Measurements from ENCODE around the gene PODXL2.

Gene PODXL2

DNA sequence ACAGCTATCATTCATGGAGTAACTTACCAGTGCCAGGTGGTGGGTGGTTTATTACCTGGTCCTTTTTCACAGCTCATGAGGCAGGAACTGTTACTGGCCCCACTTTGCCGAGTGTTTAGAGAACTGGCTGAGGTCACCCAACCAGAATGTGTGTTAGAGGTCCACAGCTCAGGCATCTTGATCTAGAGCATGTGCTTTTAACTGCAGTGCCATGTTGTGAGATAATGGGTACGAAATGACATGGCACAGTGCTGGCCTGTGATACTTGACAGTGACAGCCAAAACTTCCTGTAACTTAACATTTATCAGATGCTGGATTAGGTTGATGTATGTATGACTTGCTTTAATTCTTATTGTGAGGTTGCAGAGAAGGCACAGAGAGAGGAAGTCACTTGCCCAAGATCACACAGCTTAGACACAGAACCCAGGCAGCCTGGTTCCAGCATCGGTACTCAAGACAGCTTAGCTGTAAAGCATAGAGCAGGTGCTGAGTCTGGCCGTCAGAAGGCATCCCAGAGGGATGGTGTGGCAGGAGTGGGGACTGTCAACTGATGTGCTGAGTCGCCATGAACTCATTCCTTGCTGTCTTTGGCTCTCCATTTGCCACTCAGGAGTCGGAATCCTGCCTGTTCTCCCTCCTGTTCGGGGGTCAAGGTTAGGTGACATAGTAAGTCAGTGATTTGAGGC is 21.2 kb upstream of the PODXL2 start:
- Histone ChIP-seq H3K36me3 (ENCODE audit: control insufficient read depth, insufficient read depth, low read length, severe bottlenecking) (peaks cover 15% of the 10 kb centered on the region), H3K9me3 (ENCODE audit: control insufficient read depth, low read length) (no peaks in the 10 kb centered on the region), H3K9ac (ENCODE audit: low read length) (no peak overlapping the region), H3K27me3 (replicated peaks; ENCODE audit: control insufficient read depth, insufficient read depth, low read length) (no peaks in the 10 kb centered on the region), H3K4me1 (ENCODE audit: control insufficient read depth, insufficient read depth, low read length) (no peaks in the 10 kb centered on the region), H3K4me3 (ENCODE audit: low read length) (no peak overlapping the region)
- no peak for DNase-seq (ENCODE audit: low read depth)

- H3K4me3 ChIP-seq (ENCODE audit: low read length) = no peak overlapping the region
- peaks cover 15% of the 10 kb centered on the region for H3K36me3 ChIP-seq (ENCODE audit: control insufficient read depth, insufficient read depth, low read length, severe bottlenecking)
- no peak overlapping the region for H3K9ac ChIP-seq (ENCODE audit: low read length)
- H3K9me3 ChIP-seq (ENCODE audit: control insufficient read depth, low read length) = no peaks in the 10 kb centered on the region
- no peaks in the 10 kb centered on the region for H3K27me3 ChIP-seq (replicated peaks; ENCODE audit: control insufficient read depth, insufficient read depth, low read length)
- peaks cover 5% of the 10 kb centered on the region for H3K4me1 ChIP-seq (ENCODE audit: control insufficient read depth, insufficient read depth, low read length)
- DNase-seq (ENCODE audit: low read depth) = no peak
Observed at GRCh38 chr3:127608362-127608718, 20.6 kb upstream of the PODXL2 start.

- peaks cover 15% of the 10 kb centered on the region for H3K36me3 ChIP-seq (ENCODE audit: control insufficient read depth, insufficient read depth, low read length, severe bottlenecking)
- no peaks in the 10 kb centered on the region for H3K9me3 ChIP-seq (ENCODE audit: control insufficient read depth, low read length)
- DNase-seq (ENCODE audit: low read depth) = no peak
- H3K4me3 ChIP-seq (ENCODE audit: low read length) = no peak overlapping the region
- H3K4me1 ChIP-seq (ENCODE audit: control insufficient read depth, insufficient read depth, low read length) = peaks cover 10% of the 10 kb centered on the region
- H3K9ac ChIP-seq (ENCODE audit: low read length) = no peak overlapping the region
- no peaks in the 10 kb centered on the region for H3K27me3 ChIP-seq (replicated peaks; ENCODE audit: control insufficient read depth, insufficient read depth, low read length)
Observed at GRCh38 chr3:127610105-127610504, 18.9 kb upstream of the PODXL2 start.

- H3K27me3 ChIP-seq (replicated peaks; ENCODE audit: control insufficient read depth, insufficient read depth, low read length) = no peaks in the 10 kb centered on the region
- H3K9me3 ChIP-seq (ENCODE audit: control insufficient read depth, low read length) = no peaks in the 10 kb centered on the region
- DNase-seq (ENCODE audit: low read depth) = no peak
- H3K4me1 ChIP-seq (ENCODE audit: control insufficient read depth, insufficient read depth, low read length) = peaks cover 10% of the 10 kb centered on the region
- peaks cover 8% of the 10 kb centered on the region for H3K36me3 ChIP-seq (ENCODE audit: control insufficient read depth, insufficient read depth, low read length, severe bottlenecking)
- H3K4me3 ChIP-seq (ENCODE audit: low read length) = no peak overlapping the region
- no peak overlapping the region for H3K9ac ChIP-seq (ENCODE audit: low read length)
Observed at GRCh38 chr3:127611251-127611650, 17.7 kb upstream of the PODXL2 start.

GRCh38 chr3:127612966-127613365 is 16.0 kb upstream of the PODXL2 start:
- Histone ChIP-seq H3K9me3 (ENCODE audit: control insufficient read depth, low read length) (no peaks in the 10 kb centered on the region), H3K9ac (ENCODE audit: low read length) (no peak overlapping the region), H3K4me3 (ENCODE audit: low read length) (no peak overlapping the region), H3K27me3 (replicated peaks; ENCODE audit: control insufficient read depth, insufficient read depth, low read length) (no peaks in the 10 kb centered on the region), H3K4me1 (ENCODE audit: control insufficient read depth, insufficient read depth, low read length) (peaks cover 10% of the 10 kb centered on the region), H3K36me3 (ENCODE audit: control insufficient read depth, insufficient read depth, low read length, severe bottlenecking) (peaks cover 6% of the 10 kb centered on the region)
- DNase-seq (ENCODE audit: low read depth) = no peak

DNA sequence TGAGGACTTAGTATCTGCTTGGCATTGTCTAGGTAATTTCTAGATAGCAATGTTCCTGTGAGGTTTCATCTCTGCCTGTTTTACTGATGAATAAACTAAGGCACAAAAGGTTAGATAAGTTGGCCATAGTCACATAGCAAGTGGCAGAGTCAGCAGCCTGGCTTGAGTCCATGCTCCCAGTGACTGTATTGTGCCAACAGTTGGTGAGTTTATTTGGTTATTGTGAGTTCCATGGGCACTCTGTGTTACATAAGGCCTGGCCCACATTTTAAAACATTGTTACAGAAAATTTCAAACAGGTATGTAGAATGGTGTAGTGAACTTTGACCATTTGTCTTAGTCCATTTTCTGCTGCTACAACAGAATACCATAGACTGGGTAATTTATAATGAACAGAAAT is 15.6 kb upstream of the PODXL2 start:
- Histone ChIP-seq H3K27me3 (replicated peaks; ENCODE audit: control insufficient read depth, insufficient read depth, low read length) (no peaks in the 10 kb centered on the region), H3K4me1 (ENCODE audit: control insufficient read depth, insufficient read depth, low read length) (peaks cover 10% of the 10 kb centered on the region), H3K36me3 (ENCODE audit: control insufficient read depth, insufficient read depth, low read length, severe bottlenecking) (peaks cover 7% of the 10 kb centered on the region), H3K4me3 (ENCODE audit: low read length) (no peak overlapping the region), H3K9ac (ENCODE audit: low read length) (no peak overlapping the region), H3K9me3 (ENCODE audit: control insufficient read depth, low read length) (no peaks in the 10 kb centered on the region)
- DNase-seq (ENCODE audit: low read depth) = peak; percentile 23

- DNase-seq (ENCODE audit: low read depth) = no peak
- H3K9me3 ChIP-seq (ENCODE audit: control insufficient read depth, low read length) = no peaks in the 10 kb centered on the region
- peaks cover 10% of the 10 kb centered on the region for H3K4me1 ChIP-seq (ENCODE audit: control insufficient read depth, insufficient read depth, low read length)
- H3K9ac ChIP-seq (ENCODE audit: low read length) = no peak overlapping the region
- no peak overlapping the region for H3K4me3 ChIP-seq (ENCODE audit: low read length)
- H3K27me3 ChIP-seq (replicated peaks; ENCODE audit: control insufficient read depth, insufficient read depth, low read length) = no peaks in the 10 kb centered on the region
- H3K36me3 ChIP-seq (ENCODE audit: control insufficient read depth, insufficient read depth, low read length, severe bottlenecking) = peaks cover 14% of the 10 kb centered on the region
Observed at GRCh38 chr3:127614928-127615589, 13.9 kb upstream of the PODXL2 start.

GRCh38 chr3:127615631-127616305 is 13.2 kb upstream of the PODXL2 start:
- Histone ChIP-seq H3K36me3 (ENCODE audit: control insufficient read depth, insufficient read depth, low read length, severe bottlenecking) (peaks cover 17% of the 10 kb centered on the region), H3K4me3 (ENCODE audit: low read length) (no peak overlapping the region), H3K9ac (ENCODE audit: low read length) (no peak overlapping the region), H3K27me3 (replicated peaks; ENCODE audit: control insufficient read depth, insufficient read depth, low read length) (no peaks in the 10 kb centered on the region), H3K9me3 (ENCODE audit: control insufficient read depth, low read length) (no peaks in the 10 kb centered on the region), H3K4me1 (ENCODE audit: control insufficient read depth, insufficient read depth, low read length) (peaks cover 10% of the 10 kb centered on the region)
- peak; percentile 14 for DNase-seq (ENCODE audit: low read depth)

GRCh38 chr3:127616836-127617605 is 12.0 kb upstream of the PODXL2 start:
- no peak for DNase-seq (ENCODE audit: low read depth)
- peaks cover 25% of the 10 kb centered on the region for H3K36me3 ChIP-seq (ENCODE audit: control insufficient read depth, insufficient read depth, low read length, severe bottlenecking)
- H3K4me3 ChIP-seq (ENCODE audit: low read length) = no peak overlapping the region
- no peaks in the 10 kb centered on the region for H3K9me3 ChIP-seq (ENCODE audit: control insufficient read depth, low read length)
- H3K9ac ChIP-seq (ENCODE audit: low read length) = no peak overlapping the region
- H3K4me1 ChIP-seq (ENCODE audit: control insufficient read depth, insufficient read depth, low read length) = peaks cover 10% of the 10 kb centered on the region
- H3K27me3 ChIP-seq (replicated peaks; ENCODE audit: control insufficient read depth, insufficient read depth, low read length) = no peaks in the 10 kb centered on the region

DNA sequence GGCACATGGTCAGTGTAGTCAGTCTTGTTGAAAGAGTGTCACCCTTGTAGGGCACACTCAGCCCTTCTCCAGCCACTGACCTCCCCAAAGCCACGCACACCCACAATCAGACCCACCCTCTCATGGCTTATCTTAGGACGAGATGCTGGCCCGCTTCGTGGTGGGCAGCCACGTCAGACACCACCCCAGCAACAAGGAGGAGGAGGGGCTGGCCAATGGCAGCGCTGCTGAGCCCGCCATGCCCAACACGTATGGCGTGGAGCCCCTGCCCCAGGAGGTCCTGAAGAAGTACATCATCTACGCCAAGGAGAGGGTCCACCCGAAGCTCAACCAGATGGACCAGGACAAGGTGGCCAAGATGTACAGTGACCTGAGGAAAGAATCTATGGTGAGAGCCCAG is 10.1 kb upstream of the PODXL2 start:
- no peaks in the 10 kb centered on the region for H3K9me3 ChIP-seq (ENCODE audit: control insufficient read depth, low read length)
- no peaks in the 10 kb centered on the region for H3K4me1 ChIP-seq (ENCODE audit: control insufficient read depth, insufficient read depth, low read length)
- no peaks in the 10 kb centered on the region for H3K27me3 ChIP-seq (replicated peaks; ENCODE audit: control insufficient read depth, insufficient read depth, low read length)
- no peak overlapping the region for H3K9ac ChIP-seq (ENCODE audit: low read length)
- no peak for DNase-seq (ENCODE audit: low read depth)
- H3K4me3 ChIP-seq (ENCODE audit: low read length) = no peak overlapping the region
- H3K36me3 ChIP-seq (ENCODE audit: control insufficient read depth, insufficient read depth, low read length, severe bottlenecking) = peaks cover 25% of the 10 kb centered on the region

Measured in adipocyte (in vitro differentiated cells).